Nephron (organoid): ENCODE results near the gene SEC11A.
A peak's percentile ranks its signal among the peaks of the same experiment; 100 is the strongest.

Source experiments
- H3K27ac Mint-ChIP-seq, 3 experiments: 2 replicates each; pipeline ENCODE4 v1.8.0; 2020; ENCODE audit warnings: mixed read lengths in 3 of 3, mild to moderate bottlenecking in 2 of 3, moderate library complexity in 1 of 3
- H3K27me3 Mint-ChIP-seq: 2 replicates; pipeline ENCODE4 v1.8.0; 2021; ENCODE audit warnings: low read depth, mild to moderate bottlenecking, moderate library complexity, mixed read lengths
- H3K36me3 Mint-ChIP-seq: 2 replicates; pipeline ENCODE4 v1.8.0; 2020; ENCODE audit warnings: low read depth, mixed read lengths
- H3K4me1 Mint-ChIP-seq: 2 replicates; pipeline ENCODE4 v1.8.0; 2020; ENCODE audit warnings: mixed read lengths
- H3K4me3 Mint-ChIP-seq, 3 experiments: 2 replicates each; pipeline ENCODE4 v1.8.0; 2020; ENCODE audit warnings: mild to moderate bottlenecking in 3 of 3, mixed read lengths in 3 of 3, moderate library complexity in 2 of 3
- H3K9me3 Mint-ChIP-seq: 2 replicates; pipeline ENCODE4 v1.8.0; 2020; ENCODE audit warnings: mixed read lengths
- TF ChIP-seq, protein P1 (sequence below), 3 experiments: fragments of 200-600 bp; sonication (generic); IDR thresholded peaks; one replicate each; pipeline ENCODE4 v1.5.0; 2021; ENCODE audit warnings: antibody characterized with exemption in 3 of 3; ENCODE audit not compliant: unreplicated experiment in 3 of 3

Gene SEC11A

DNA sequence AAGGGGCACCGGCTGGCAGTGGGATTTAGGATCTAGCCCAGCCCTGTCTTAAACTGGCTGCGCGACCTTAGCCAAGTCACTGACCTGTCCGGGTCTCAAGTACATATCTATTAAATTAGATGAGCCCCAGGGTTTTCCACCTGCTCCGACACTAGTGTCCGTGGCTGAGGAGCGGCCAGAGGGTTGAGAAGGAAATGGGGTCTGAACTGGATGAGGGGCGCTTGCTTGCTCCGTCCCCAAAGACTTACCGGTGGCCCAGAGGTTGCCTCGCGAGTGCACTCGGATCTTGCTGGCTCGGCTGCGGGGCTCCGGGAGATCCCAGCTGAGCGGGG, 58.2 kb downstream of the SEC11A start:
- Mint-ChIP-seq H3K27me3 (no peaks in the 10 kb centered on the region), H3K4me3 (peak overlapping the region; percentile 80 to 84 (median 83)), H3K36me3 (peaks cover 7% of the 10 kb centered on the region), H3K4me1 (peaks cover 24% of the 10 kb centered on the region), H3K27ac (no peak overlapping the region), H3K9me3 (no peaks in the 10 kb centered on the region)
- TF ChIP-seq, protein P1, sequence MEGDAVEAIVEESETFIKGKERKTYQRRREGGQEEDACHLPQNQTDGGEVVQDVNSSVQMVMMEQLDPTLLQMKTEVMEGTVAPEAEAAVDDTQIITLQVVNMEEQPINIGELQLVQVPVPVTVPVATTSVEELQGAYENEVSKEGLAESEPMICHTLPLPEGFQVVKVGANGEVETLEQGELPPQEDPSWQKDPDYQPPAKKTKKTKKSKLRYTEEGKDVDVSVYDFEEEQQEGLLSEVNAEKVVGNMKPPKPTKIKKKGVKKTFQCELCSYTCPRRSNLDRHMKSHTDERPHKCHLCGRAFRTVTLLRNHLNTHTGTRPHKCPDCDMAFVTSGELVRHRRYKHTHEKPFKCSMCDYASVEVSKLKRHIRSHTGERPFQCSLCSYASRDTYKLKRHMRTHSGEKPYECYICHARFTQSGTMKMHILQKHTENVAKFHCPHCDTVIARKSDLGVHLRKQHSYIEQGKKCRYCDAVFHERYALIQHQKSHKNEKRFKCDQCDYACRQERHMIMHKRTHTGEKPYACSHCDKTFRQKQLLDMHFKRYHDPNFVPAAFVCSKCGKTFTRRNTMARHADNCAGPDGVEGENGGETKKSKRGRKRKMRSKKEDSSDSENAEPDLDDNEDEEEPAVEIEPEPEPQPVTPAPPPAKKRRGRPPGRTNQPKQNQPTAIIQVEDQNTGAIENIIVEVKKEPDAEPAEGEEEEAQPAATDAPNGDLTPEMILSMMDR (IDR thresholded peaks at IDR 0.05; ENCODE audit: unreplicated experiment in 3 of 3) = no peak

DNA sequence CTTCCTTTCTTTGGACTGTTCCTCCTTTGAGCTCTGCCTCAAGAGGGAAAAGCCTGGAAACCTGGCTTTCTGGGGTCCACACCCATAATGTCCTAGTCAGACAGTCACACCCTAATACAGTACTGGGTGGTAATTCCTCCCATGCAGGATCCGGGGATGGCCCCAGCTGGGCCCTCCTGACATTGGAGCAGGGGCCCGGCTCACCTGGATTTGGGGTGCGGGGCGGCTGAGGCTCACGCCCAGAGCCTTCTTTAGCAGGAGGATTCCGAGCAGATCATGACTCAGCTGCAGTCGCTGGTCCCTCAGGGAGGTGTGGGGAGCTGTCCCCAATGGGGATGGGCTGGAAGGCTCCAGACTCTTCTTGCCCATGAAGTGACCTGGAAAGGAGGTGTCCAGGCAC, 59.0 kb downstream of the SEC11A start:
- Mint-ChIP-seq H3K4me1 (peaks cover 30% of the 10 kb centered on the region), H3K27ac (no peak overlapping the region), H3K36me3 (peaks cover 9% of the 10 kb centered on the region), H3K4me3 (peak overlapping the region; percentile 80 to 84 (median 83)), H3K27me3 (no peaks in the 10 kb centered on the region), H3K9me3 (no peaks in the 10 kb centered on the region)
- TF ChIP-seq, protein P1 (IDR thresholded peaks at IDR 0.05; ENCODE audit: unreplicated experiment in 3 of 3) = no peak

DNA sequence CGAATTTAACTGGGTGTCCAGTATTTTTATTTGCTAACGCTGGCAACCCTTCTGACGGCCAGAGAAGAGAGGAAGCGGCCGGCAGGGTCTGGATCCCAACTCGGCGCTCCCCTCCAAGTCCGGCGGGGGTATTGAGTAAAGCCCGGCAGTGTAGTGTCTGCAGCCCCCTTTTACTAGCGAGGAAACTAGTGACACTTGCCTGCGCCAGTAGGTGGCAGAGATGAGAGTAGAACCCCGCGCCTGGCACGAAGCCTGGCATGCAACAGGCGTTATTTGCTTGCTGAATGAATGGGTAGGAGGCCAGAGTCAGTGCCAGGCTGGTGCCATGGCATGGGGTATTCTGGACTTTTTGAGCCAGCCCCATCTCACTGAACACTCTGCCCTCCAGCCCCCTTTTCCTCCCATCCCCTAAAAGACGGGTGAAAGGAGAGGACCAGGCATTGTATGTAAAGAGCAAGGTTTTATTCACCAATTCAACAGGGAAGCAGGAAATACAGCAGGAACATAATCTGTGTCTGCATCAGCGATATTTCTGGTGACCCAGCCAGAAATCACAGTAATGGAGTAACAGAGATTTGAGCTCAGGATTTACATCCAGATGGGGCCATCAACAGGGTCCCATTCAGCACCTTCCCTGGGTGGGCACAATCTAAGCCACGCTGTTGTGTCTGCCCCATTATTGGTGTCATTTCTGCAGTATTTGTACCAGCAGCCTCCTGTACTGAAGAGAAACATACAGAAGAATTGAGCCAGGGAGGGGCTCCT, 61.1 kb downstream of the SEC11A start:
- Mint-ChIP-seq H3K4me3 (peak overlapping the region; percentile 97 to 98 (median 98)), H3K4me1 (peaks cover 30% of the 10 kb centered on the region), H3K27ac (peak overlapping the region; percentile 96 to 99 (median 99))

DNA sequence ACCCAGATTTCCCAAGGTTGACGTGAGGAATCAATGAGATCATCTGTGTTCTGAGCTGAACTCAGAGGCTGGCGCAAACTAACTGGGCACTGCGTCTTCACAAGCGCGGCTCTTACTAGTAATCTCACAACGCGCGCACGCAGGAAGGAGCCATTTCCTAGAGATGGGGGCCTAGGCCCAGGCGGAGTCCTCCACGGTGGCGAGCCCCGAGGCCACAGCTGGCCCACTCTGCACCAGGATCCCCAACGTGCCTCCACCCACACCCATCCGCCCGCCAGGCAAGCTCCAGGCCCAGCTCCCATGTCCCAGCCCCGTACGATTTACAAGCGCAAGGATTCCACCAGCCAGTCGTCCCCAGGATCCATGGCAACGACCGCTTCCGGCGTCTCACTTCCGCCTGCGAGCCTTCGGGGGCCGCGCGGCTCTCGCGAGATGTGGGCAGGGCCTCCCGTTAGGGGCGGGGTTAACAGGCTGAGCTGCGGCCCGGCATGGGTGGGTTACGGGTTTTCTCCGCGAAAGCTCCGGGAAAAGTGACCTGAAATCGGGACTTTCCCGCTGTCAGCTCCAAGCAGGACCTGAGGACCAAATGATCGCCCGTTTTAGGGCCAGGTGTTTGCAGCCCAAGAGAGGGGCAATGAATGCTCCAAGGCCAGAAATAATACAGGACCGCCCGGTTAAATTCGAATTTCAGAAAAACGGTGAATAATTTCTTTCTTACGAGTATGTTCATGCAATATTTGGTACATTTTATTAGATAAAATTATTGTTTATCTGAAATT, 61.8 kb downstream of the SEC11A start, which contains the start of gene WDR73:
Gene WDR73 (minus strand): TSS at position 374 of the 779 bp plus-strand sequence. CDS start 9 bp downstream, at position 365.
- peak within 1 kb of the TSS; percentile 96 to 99 (median 99) for H3K27ac Mint-ChIP-seq
- no peaks in the 10 kb centered on the region for H3K9me3 Mint-ChIP-seq
- TF ChIP-seq, protein P1 (IDR thresholded peaks at IDR 0.05; ENCODE audit: unreplicated experiment in 3 of 3) = no peak
- peaks cover 18% of the 10 kb centered on the region for H3K36me3 Mint-ChIP-seq
- peaks cover 27% of the 10 kb centered on the region for H3K4me1 Mint-ChIP-seq
- H3K4me3 Mint-ChIP-seq = peak within 1 kb of the TSS; percentile 97 to 98 (median 98)
- H3K27me3 Mint-ChIP-seq = no peaks in the 10 kb centered on the region

More for the DNA sequence above, 61.1 kb downstream of the SEC11A start:
- Mint-ChIP-seq H3K9me3 (no peaks in the 10 kb centered on the region), H3K27me3 (no peaks in the 10 kb centered on the region), H3K36me3 (peaks cover 16% of the 10 kb centered on the region)
- TF ChIP-seq, protein P1 (IDR thresholded peaks at IDR 0.05; ENCODE audit: unreplicated experiment in 3 of 3) = peak; percentile 59 to 64 (median 63)

DNA sequence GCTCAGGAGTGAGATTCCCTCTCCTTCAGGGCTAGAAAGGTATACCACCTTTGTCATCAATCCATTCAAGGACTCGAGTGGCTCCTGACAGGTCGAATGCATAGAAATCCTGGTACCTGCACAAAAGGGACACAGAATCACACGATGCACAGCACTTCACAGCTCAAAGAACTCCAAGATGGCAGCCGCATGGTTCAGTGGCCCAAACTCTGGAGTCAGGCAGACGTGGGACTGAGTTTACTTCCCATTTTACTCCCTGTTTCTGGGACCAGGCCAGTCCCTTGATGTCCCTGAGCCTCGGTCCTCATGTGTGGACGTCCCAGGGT, 62.4 kb downstream of the SEC11A start:
- peak overlapping the region; percentile 97 to 98 (median 98) for H3K4me3 Mint-ChIP-seq

More for the DNA sequence above, 62.4 kb downstream of the SEC11A start:
- Mint-ChIP-seq H3K4me1 (peaks cover 29% of the 10 kb centered on the region), H3K9me3 (no peaks in the 10 kb centered on the region), H3K27me3 (no peaks in the 10 kb centered on the region), H3K27ac (peak overlapping the region; percentile 96 to 99 (median 99)), H3K36me3 (peaks cover 23% of the 10 kb centered on the region)
- TF ChIP-seq, protein P1 (IDR thresholded peaks at IDR 0.05; ENCODE audit: unreplicated experiment in 3 of 3) = no peak
